Stimulated activated CD8-positive, alpha-beta memory T cell treated with anti-CD3 and anti-CD28 coated beads, Interleukin-7, amount 100 ng/mL, for 4 hours (primary cell): Measurements from ENCODE around the gene ZNF550.
A peak's percentile ranks its signal among the peaks of the same experiment; 100 is the strongest.

ENCODE experiments used
- DNase-seq, 2 donors: peaks; one replicate each; pipeline ENCODE4 v3.0.0-alpha.2; 2020; ENCODE audit warnings: low read depth in 2 of 2

Gene ZNF550

GRCh38 chr19:57559404-57560025, at the start of gene ZNF550:
TSS of gene ZNF550 (minus strand) at chr19:57559863. CDS start at chr19:57559682, 181 bp downstream.
- peak; percentile 80 to 83 for DNase-seq

- no peak for DNase-seq
Observed at GRCh38 chr19:57606931-57607330, 47.3 kb upstream of the ZNF550 start.

GRCh38 chr19:57599761-57600383, 40.2 kb upstream of the ZNF550 start, which contains the start of gene ZNF530:
TSS of gene ZNF530 (plus strand) at chr19:57599885. CDS start at chr19:57604346, 4,461 bp downstream.
- DNase-seq = peak; percentile 75 to 79

- DNase-seq = no peak
Observed at GRCh38 chr19:57599377-57599760, 39.7 kb upstream of the ZNF550 start.

- DNase-seq = no peak
Observed at GRCh38 chr19:57587529-57587928, 27.9 kb upstream of the ZNF550 start.

- peak; percentile 79 to 81 for DNase-seq
Observed at GRCh38 chr19:57583521-57584416, 24.1 kb upstream of the ZNF550 start, which contains the start of gene ZIK1. TSS of gene ZIK1 (plus strand) at chr19:57584145. CDS start at chr19:57584357, 212 bp downstream.

- no peak for DNase-seq
Observed at GRCh38 chr19:57583104-57583520, 23.4 kb upstream of the ZNF550 start.

GRCh38 chr19:57578487-57579205, 19.0 kb upstream of the ZNF550 start, which contains the start of gene ZNF416:
TSS of gene ZNF416 (minus strand) at chr19:57578911. CDS start at chr19:57578704, 207 bp downstream.
- DNase-seq = peak; percentile 93 to 96

- no peak for DNase-seq
Observed at GRCh38 chr19:57576661-57577060, 17.0 kb upstream of the ZNF550 start.

- DNase-seq = no peak
Observed at GRCh38 chr19:57572415-57572947, 12.8 kb upstream of the ZNF550 start.

GRCh38 chr19:57570707-57571106, 11.0 kb upstream of the ZNF550 start:
- no peak for DNase-seq

GRCh38 chr19:57566396-57567265, 7.0 kb upstream of the ZNF550 start:
- no peak for DNase-seq

GRCh38 chr19:57563547-57563946, 3.9 kb upstream of the ZNF550 start:
- no peak for DNase-seq

GRCh38 chr19:57560049-57560491, 407 bp upstream of the ZNF550 start:
- DNase-seq = no peak

- DNase-seq = no peak
Observed at GRCh38 chr19:57559008-57559403, 657 bp downstream of the ZNF550 start.

GRCh38 chr19:57558525-57558924, 1.1 kb downstream of the ZNF550 start:
- DNase-seq = no peak

GRCh38 chr19:57557659-57558058, 2.0 kb downstream of the ZNF550 start:
- DNase-seq = no peak

- DNase-seq = no peak
Observed at GRCh38 chr19:57552432-57552831, 7.2 kb downstream of the ZNF550 start.

- DNase-seq = no peak
Observed at GRCh38 chr19:57546513-57546912, 13.2 kb downstream of the ZNF550 start.

- no peak for DNase-seq
Observed at GRCh38 chr19:57537953-57538547, 21.6 kb downstream of the ZNF550 start.
